Measurements from ENCODE around the gene ZNF341.

ZNF341 gene

DNA sequence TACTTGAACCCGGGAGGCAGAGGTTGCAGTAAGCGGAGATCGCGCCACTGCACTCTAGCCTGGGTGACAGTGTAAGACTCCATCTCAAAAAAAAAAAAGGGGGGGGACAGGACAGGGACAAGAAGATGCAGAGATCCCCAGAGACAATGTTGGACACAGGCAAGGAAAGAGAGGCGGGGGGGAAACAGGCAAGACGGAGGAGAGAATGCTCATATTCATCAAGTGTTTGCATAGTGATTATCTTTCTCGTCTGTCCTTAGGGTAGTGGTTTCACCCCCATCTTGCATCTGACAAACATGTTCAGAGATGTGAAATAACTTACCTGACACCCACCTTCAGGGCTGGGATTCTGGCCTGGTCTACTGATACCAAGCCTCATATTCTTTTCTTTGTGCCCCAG is 108.4 kb downstream of the ZNF341 start:
- H4K20me1 ChIP-seq (ENCODE audit: insufficient read depth, low read length) = peaks cover 91% of the 10 kb centered on the region
- H3K9me3 ChIP-seq (ENCODE audit: insufficient read depth, low read length, severe bottlenecking) = no peaks in the 10 kb centered on the region
- H3K36me3 ChIP-seq (ENCODE audit: insufficient read depth, low read length) = no peaks in the 10 kb centered on the region
- no peak for TF ChIP-seq EZH2 (IDR thresholded peaks at IDR 0.05; ENCODE audit: borderline replicate concordance, low read depth, low read length, severe bottlenecking)
- TF ChIP-seq, protein P1, sequence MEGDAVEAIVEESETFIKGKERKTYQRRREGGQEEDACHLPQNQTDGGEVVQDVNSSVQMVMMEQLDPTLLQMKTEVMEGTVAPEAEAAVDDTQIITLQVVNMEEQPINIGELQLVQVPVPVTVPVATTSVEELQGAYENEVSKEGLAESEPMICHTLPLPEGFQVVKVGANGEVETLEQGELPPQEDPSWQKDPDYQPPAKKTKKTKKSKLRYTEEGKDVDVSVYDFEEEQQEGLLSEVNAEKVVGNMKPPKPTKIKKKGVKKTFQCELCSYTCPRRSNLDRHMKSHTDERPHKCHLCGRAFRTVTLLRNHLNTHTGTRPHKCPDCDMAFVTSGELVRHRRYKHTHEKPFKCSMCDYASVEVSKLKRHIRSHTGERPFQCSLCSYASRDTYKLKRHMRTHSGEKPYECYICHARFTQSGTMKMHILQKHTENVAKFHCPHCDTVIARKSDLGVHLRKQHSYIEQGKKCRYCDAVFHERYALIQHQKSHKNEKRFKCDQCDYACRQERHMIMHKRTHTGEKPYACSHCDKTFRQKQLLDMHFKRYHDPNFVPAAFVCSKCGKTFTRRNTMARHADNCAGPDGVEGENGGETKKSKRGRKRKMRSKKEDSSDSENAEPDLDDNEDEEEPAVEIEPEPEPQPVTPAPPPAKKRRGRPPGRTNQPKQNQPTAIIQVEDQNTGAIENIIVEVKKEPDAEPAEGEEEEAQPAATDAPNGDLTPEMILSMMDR (IDR thresholded peaks at IDR 0.05; ENCODE audit: borderline replicate concordance, extremely low read depth, low read length, poor library complexity, severe bottlenecking) = no peak
- no peaks in the 10 kb centered on the region for H3K27me3 ChIP-seq (ENCODE audit: insufficient read depth, low read length, poor library complexity)
- DNase-seq (no peak), ATAC-seq (ENCODE audit: insufficient read depth, low read depth) (no peak)
- peaks cover 97% of the 10 kb centered on the region for H3K79me2 ChIP-seq (ENCODE audit: insufficient read depth, low read length)
- H3K9ac ChIP-seq (ENCODE audit: low read depth, low read length) = no peak overlapping the region
- no peak overlapping the region for H3K4me2 ChIP-seq (ENCODE audit: insufficient read depth, low read length)
- no peak overlapping the region for H3K27ac ChIP-seq (ENCODE audit: low read length)
- no peak overlapping the region for H3K4me3 ChIP-seq (ENCODE audit: low read depth in 1 of 2, low read length in 2 of 2)
- no peak overlapping the region for H2AFZ ChIP-seq (ENCODE audit: low read depth, low read length)
- H3K4me1 ChIP-seq (ENCODE audit: insufficient read depth, low read length) = no peaks in the 10 kb centered on the region

DNA sequence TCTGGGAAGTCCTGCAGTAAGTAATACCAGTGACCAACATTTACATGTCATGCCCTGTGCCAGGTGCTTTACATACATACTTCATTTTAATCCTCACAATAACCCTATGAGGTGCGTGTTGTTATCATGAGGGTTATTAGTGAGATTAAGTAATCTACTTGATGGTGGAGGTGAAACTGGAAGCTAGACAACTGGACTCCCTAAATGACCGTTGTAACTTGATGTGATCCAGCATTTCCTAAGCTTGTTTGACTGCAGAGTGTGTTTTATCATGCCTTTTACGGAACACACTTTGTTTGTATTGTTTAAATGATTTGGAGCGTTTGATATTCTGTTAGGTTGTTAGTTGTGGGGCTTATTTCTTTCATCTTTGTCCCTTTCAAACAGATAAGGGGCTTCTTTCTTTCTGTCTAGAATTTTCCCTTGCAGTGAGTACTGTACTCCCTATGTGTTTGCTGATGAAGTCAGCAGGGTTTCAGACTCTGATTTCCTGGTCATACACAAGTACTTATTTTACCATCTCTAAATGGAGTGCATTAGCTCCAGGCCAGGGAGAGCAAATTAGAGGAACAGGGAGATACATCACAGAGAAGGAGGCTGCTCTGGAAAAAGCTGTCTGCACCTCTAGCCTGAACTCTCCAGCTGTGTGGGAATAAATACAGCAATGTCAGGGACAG is 109.1 kb downstream of the ZNF341 start:
- H3K27me3 ChIP-seq (ENCODE audit: insufficient read depth, low read length, poor library complexity) = no peaks in the 10 kb centered on the region
- no peaks in the 10 kb centered on the region for H3K9me3 ChIP-seq (ENCODE audit: insufficient read depth, low read length, severe bottlenecking)
- TF ChIP-seq, protein P1 (IDR thresholded peaks at IDR 0.05; ENCODE audit: borderline replicate concordance, extremely low read depth, low read length, poor library complexity, severe bottlenecking) = no peak
- no peak for TF ChIP-seq EZH2 (IDR thresholded peaks at IDR 0.05; ENCODE audit: borderline replicate concordance, low read depth, low read length, severe bottlenecking)
- no peak for DNase-seq
- no peak overlapping the region for H3K27ac ChIP-seq (ENCODE audit: low read length)
- H3K36me3 ChIP-seq (ENCODE audit: insufficient read depth, low read length) = no peaks in the 10 kb centered on the region
- H3K9ac ChIP-seq (ENCODE audit: low read depth, low read length) = no peak overlapping the region
- H3K79me2 ChIP-seq (ENCODE audit: insufficient read depth, low read length) = peaks cover 96% of the 10 kb centered on the region
- H3K4me2 ChIP-seq (ENCODE audit: insufficient read depth, low read length) = no peak overlapping the region
- H3K4me1 ChIP-seq (ENCODE audit: insufficient read depth, low read length) = no peaks in the 10 kb centered on the region
- no peak overlapping the region for H3K4me3 ChIP-seq (ENCODE audit: low read depth in 1 of 2, low read length in 2 of 2)
- no peak overlapping the region for H2AFZ ChIP-seq (ENCODE audit: low read depth, low read length)
- H4K20me1 ChIP-seq (ENCODE audit: insufficient read depth, low read length) = peaks cover 89% of the 10 kb centered on the region
- ATAC-seq (ENCODE audit: insufficient read depth, low read depth) = no peak

DNA sequence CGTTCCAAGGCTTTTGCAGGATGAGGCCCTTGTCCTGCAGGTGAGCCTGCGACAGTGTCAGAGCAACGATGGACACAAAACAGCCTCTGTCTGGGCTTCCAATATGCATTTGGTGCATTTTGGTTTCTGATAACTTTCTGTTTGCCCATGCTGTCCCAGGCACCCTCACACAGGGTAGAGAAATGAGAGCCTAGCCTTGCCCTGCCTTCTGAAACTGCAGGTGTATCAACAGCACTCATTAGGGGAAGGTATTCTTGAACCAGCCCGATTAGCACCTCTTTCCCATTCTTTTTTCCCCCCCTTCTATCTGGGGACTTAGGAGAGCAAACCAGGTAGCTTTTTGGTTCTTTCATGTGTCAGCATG is 109.6 kb downstream of the ZNF341 start:
- ATAC-seq (ENCODE audit: insufficient read depth, low read depth) (no peak), DNase-seq (no peak)
- Histone ChIP-seq H3K79me2 (ENCODE audit: insufficient read depth, low read length) (peaks cover 96% of the 10 kb centered on the region), H3K27ac (ENCODE audit: low read length) (no peak overlapping the region), H3K27me3 (ENCODE audit: insufficient read depth, low read length, poor library complexity) (no peaks in the 10 kb centered on the region), H2AFZ (ENCODE audit: low read depth, low read length) (no peak overlapping the region), H3K9ac (ENCODE audit: low read depth, low read length) (no peak overlapping the region), H3K4me3 (ENCODE audit: low read depth in 1 of 2, low read length in 2 of 2) (no peak overlapping the region), H4K20me1 (ENCODE audit: insufficient read depth, low read length) (peaks cover 89% of the 10 kb centered on the region), H3K9me3 (ENCODE audit: insufficient read depth, low read length, severe bottlenecking) (no peaks in the 10 kb centered on the region), H3K4me2 (ENCODE audit: insufficient read depth, low read length) (no peak overlapping the region), H3K36me3 (ENCODE audit: insufficient read depth, low read length) (no peaks in the 10 kb centered on the region), H3K4me1 (ENCODE audit: insufficient read depth, low read length) (no peaks in the 10 kb centered on the region)
- TF ChIP-seq, protein P1 (IDR thresholded peaks at IDR 0.05; ENCODE audit: borderline replicate concordance, extremely low read depth, low read length, poor library complexity, severe bottlenecking) = no peak
- TF ChIP-seq EZH2 (IDR thresholded peaks at IDR 0.05; ENCODE audit: borderline replicate concordance, low read depth, low read length, severe bottlenecking) = no peak

Data from DND-41 (cell line).